ENCODE measurements around the gene RAB44.

RAB44 gene

DNA sequence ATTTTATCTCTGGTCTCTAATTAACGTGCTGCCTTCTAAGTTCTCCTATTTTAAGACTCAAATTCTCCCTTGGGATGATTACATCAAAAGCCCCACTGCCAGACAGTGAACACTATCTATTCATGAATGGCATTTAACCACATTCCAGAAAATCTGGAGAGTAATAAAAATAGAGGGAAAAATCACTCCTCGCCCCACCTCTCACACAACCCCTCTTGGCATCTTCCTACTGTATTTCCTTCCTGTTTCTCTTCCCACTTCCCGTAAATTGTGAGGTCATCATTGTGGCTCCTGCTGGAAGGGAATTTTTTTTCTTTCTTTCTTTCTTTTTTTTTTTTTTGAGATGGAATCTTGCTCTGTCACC is 31.5 kb downstream of the RAB44 start:
- DNase-seq (ENCODE audit: low read depth in 2 of 3, low spot score in 1 of 3): no peak

DNA sequence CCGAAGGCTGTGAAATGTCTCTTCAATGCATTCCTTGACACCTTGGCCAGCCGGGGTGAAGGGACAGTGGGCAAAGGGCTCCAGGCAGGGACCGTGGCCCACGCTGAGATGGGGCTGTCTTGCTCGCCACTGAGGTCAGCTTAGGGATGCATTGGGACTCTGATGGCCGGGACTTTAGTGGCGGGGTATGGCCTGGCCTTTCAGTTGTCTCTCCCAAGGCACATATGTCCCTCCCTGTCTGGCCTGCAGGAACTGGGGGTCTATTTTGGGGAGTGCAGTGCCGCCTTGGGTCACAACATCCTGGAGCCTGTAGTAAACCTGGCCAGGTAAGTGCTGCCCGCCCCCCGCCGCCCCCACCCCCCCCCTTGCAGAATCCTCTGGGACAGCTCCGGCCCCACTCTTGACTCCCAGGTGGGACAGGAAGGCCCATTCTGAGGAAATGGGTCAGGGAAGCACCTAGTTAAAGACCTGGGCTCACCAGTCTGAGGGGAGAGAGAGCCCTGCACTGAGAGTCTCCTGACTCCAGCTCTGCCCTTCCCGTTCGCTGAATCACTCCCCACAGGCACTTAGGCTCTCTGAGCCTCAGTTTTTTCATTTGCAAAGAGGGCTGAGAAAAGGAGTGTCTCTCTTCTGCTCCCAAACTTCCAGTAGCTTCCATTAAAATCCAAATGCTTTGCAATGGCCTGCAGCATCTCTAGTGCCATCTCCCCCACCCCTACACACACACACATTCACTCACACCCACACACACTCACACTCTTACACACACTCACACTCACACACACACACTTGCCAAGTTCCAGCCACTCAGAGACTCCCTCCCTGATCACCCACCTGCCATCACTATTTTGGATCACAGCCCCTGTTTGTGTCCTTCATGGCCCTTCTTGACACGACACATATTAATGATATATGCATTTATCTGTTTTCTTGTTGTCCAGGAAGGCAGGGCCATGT is 33.1 kb downstream of the RAB44 start:
- no peak for DNase-seq (ENCODE audit: low read depth in 2 of 3, low spot score in 1 of 3)

DNA sequence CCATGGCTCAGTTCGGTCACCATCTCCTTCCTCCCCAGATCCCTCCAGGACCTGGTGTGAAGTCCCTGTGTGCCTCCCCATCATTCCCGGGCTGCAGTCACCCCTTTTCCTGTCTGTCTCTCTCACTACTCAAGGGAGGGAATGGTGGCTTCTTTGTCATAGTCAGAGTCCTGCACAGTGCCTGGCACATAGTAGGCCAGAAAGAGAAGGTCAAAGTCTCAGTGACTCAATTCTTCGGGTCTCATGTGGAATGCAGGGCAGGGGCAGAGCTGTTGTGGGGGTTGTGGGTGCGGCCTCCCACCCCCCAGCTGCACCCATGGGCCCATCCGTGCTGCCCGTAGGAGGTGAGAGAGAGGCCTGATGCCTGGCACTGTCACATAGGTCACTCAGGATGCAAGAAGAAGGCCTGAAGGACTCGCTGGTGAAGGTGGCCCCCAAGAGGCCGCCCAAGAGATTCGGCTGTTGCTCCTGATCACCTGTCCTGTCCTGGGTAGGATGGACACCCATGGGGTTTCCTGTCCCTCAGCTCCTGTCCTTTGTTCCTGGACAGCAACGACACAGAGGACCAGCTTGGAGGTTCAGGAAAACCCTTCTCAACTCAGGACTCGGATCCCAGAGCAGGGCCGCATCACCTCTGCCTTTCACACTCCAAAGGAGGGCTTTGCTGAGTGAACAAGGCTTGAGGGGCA is 34.1 kb downstream of the RAB44 start:
- DNase-seq (ENCODE audit: low read depth in 2 of 3, low spot score in 1 of 3): no peak

DNA sequence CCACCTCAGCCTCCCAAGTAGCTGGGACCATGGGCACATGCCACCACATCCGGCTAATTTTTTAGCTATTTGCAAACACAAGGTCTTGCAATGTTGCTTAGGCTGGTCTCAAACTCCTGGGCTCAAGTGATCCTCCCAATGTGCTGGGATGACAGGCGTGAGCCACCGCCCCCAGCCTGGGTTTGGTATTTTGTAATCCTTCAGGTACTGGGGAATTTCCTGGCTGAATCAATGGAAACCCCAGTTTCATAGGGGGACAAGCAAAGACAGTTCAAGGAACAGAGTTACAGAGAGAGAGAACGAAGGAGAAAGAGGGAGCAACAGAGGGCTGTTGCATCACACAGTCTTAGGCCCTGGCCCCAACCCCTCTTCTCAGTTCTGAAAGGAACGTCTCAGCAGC is 35.7 kb downstream of the RAB44 start:
- DNase-seq (ENCODE audit: low read depth in 2 of 3, low spot score in 1 of 3): no peak

DNA sequence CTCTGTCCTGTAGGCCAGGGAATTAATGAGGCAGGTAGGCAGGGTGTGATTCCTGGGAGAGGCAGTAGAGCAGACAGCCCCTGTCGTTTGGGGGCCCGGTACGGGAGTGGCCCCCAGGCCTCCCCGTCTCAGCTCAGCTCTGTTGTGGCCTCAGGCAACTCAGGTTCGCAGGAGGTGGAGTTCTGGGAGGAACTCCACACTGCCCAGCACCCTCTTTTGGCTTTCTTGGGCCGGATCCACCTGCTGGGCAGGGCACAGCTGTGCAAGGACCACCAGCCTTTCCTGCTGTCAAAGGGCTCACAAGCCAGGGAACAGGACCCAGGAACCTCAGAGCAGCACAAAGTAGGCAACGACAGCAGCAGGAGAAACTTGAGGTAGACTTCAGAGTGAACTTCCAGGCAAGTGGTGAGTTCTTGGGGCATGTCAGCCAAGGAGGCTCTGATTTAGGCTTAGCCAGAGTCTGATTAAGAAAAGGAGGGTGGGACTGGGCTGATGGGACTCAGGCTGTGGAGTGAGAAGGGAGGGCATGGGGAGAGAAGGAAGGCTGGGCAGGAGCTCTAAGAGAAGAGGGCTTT is 36.9 kb downstream of the RAB44 start:
- no peak for DNase-seq (ENCODE audit: low read depth in 2 of 3, low spot score in 1 of 3)

DNA sequence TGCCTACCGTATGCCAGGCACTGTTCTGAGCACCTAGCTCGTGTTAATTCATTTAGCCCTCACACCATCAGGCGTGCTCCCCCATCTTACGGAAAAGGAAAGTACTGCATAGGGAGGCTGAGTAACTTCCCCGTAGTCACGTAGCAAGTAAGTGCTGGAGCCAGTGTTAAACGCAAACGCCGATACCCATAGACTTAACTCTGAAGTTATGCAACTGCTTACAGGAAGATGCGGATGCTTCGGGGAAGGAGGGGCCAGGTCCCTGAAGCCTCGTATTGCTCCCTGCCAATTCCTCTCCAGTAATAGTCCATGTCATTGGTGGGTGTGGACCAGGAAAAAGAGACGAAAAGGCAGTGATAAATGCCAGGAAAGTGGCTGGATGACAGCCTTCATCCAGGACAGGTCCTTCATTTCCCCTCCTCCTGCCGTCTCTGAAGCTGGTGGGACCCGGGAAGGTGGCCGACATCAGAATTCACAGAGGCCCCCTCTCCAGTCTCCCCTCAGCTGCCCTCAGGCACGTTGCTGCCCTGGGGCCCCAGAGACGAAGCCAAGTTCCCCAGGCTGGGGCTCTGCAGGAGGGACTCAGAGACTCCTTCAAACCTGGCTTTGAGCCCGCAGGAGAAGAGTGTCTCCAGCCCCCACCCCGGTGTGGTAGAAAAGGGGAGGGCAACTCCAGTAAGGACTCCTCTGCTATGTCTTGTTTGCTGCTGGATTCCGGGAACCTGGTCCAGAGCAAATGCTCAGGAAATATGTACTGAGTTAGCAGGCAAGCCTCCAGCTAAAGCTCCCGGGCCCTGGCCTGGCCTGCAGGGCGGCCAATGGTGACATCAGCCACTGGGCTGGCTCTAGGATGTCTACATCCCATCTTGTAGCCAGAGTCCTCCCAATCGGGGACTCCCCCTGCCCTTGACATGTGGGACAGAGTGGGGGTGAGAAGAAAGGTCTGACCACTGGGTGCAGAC is 37.8 kb downstream of the RAB44 start:
- no peak for DNase-seq (ENCODE audit: low read depth in 2 of 3, low spot score in 1 of 3)

- DNase-seq (ENCODE audit: low read depth in 2 of 3, low spot score in 1 of 3): no peak
Observed at GRCh38 chr6:36737043-36737785, 39.6 kb downstream of the RAB44 start.

DNA sequence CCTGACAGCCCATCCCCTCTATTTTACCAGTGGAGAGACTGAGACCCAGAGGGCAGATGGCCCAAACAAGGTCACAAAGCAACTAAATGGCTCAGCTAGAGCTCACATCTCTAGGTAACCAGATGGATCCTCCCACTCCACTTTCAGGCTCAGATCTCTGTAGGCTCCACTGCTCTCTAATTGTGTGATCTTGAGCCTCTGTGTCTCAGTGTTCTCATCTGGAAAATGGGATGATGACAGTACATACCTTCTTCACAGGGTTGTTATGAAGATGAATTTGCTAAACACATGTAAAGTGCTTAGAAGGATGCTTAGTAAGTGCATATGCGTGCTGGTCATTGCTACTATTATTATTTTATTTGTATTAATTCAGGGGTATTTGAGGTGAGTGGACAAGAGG is 40.5 kb downstream of the RAB44 start:
- DNase-seq (ENCODE audit: low read depth in 2 of 3, low spot score in 1 of 3): no peak

DNA sequence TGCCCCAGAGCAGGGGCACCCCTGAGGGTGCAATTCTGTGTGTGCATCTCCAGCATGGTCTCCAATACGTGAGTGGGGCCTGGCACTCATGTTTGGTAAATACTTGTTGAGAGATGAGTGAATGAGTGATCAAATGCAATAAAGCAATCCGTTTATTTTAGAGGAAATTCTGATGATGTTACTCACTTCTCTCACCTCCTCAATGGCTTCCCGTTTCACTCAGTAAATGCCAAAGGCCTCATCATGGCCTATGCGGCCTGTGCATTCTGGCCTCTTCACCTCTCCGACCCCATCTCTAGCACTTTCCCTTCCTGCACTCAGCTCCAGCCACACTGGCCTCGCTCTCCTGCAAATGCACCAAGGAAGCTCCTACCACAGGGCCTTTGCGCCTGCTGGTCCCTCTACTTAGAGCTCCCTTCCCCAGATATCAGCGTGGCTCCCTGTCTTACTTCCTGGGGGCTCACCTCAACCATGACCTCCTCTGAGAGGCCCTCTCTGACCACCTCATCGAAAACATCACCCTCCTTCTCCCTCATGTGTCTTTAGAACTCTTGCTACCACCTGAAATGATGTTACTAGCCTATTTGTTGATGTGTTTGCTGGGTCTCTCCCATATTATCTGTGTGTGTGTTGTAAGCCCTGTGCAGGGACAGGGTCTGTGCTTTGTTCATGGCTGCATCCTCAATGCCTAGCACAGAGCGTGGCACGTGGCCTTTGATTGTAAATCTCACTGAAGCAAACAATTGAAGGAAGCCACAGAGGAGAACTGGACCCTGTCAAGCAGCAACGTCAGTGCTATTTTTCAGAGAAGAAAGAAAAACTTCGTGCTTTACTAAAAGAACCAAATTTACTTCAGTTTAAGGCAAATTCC is 42.6 kb downstream of the RAB44 start:
- DNase-seq (ENCODE audit: low read depth in 2 of 3, low spot score in 1 of 3): no peak

- no peak for DNase-seq (ENCODE audit: low read depth in 2 of 3, low spot score in 1 of 3)
Observed at GRCh38 chr6:36740818-36741179, 43.2 kb downstream of the RAB44 start.

GRCh38 chr6:36742146-36742545 is 44.5 kb downstream of the RAB44 start:
- DNase-seq (ENCODE audit: low read depth in 2 of 3, low spot score in 1 of 3): no peak

GRCh38 chr6:36743032-36743431 is 45.4 kb downstream of the RAB44 start:
- no peak for DNase-seq (ENCODE audit: low read depth in 2 of 3, low spot score in 1 of 3)

GRCh38 chr6:36743538-36744303 is 46.1 kb downstream of the RAB44 start:
- DNase-seq (ENCODE audit: low read depth in 2 of 3, low spot score in 1 of 3): no peak

- DNase-seq (ENCODE audit: low read depth in 2 of 3, low spot score in 1 of 3): no peak
Observed at GRCh38 chr6:36744304-36744673, 46.7 kb downstream of the RAB44 start.

- DNase-seq (ENCODE audit: low read depth in 2 of 3, low spot score in 1 of 3): no peak
Observed at GRCh38 chr6:36745283-36745682, 47.7 kb downstream of the RAB44 start.

GRCh38 chr6:36745836-36746235 is 48.2 kb downstream of the RAB44 start:
- no peak for DNase-seq (ENCODE audit: low read depth in 2 of 3, low spot score in 1 of 3)

DNA sequence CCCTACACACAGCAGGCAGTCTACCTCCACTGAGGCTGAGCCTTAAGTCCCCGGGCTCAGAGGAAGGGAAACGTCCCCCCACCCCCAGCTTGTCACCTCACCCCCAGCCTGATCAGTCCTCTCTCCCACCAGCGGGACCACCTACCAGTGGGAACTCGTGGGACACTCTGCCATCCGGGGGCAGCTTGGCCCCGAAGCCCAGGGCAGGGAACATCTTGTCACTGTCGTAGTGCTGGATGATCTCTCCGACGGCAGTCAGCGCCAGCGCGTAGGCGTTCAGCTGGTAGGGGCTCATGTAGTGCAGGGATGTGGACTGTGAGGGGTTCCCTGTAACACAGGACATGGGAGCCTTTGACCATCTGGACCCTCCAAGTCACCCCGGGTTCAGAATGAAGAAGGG is 48.6 kb downstream of the RAB44 start:
- DNase-seq (ENCODE audit: low read depth in 2 of 3, low spot score in 1 of 3): no peak

- no peak for DNase-seq (ENCODE audit: low read depth in 2 of 3, low spot score in 1 of 3)
Observed at GRCh38 chr6:36749829-36750489, 52.3 kb downstream of the RAB44 start.

Data from stimulated activated CD4-positive, alpha-beta T cell treated with anti-CD3 and anti-CD28 coated beads, Interleukin-12 subunit alpha, Interleukin-12 subunit beta, amount 100 ng/mL, for 48 hours (primary cell).